ENCODE measurements around the gene MBP.

DNA sequence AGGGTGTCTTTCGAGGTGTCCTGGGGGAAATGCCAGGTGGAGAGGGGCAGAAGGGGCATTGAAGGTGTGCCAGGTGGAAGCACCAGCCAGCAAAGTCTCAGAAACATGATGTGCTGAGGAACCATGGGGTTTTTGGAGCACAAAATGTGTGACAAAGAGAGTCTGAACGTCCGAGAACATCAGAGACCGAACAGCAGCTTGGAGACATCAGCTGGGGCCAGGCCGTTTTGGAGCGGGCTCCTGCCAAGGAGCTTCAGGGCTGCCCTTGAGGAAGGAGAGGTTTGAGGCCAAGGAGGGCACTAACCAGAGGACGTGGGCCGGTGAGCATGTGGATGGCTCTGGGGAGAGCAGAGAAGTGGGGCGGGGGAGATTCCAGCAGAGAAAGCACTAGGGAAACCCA, 5.3 kb upstream of the MBP start:
- TF ChIP-seq, protein P1, sequence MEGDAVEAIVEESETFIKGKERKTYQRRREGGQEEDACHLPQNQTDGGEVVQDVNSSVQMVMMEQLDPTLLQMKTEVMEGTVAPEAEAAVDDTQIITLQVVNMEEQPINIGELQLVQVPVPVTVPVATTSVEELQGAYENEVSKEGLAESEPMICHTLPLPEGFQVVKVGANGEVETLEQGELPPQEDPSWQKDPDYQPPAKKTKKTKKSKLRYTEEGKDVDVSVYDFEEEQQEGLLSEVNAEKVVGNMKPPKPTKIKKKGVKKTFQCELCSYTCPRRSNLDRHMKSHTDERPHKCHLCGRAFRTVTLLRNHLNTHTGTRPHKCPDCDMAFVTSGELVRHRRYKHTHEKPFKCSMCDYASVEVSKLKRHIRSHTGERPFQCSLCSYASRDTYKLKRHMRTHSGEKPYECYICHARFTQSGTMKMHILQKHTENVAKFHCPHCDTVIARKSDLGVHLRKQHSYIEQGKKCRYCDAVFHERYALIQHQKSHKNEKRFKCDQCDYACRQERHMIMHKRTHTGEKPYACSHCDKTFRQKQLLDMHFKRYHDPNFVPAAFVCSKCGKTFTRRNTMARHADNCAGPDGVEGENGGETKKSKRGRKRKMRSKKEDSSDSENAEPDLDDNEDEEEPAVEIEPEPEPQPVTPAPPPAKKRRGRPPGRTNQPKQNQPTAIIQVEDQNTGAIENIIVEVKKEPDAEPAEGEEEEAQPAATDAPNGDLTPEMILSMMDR (IDR thresholded peaks at IDR 0.05; ENCODE audit: low read length) = no peak
- no peak for TF ChIP-seq EZH2 (IDR thresholded peaks at IDR 0.05; ENCODE audit: borderline replicate concordance, low read length)
